Esophagus squamous epithelium (tissue), 4 donors: ENCODE measurements around the gene ADCY5.

ENCODE experiments used
- POLR2A ChIP-seq, 4 donors: fragments of 450-650 bp; IDR thresholded peaks; one replicate each; pipeline ENCODE4 v1.6.1; 2017; ENCODE audit warnings: antibody characterized with exemption in 4 of 4, mild to moderate bottlenecking in 4 of 4, moderate library complexity in 3 of 4
- TF ChIP-seq, protein P1 (sequence below), 6 experiments: fragments of 450-650 bp in 4 of 6; fragments of 200-600 bp in 2 of 6; sonication (generic) in 2 of 6; IDR thresholded peaks; one replicate each; pipeline ENCODE4 v1.5.1; 2016 to 2019; ENCODE audit warnings: antibody characterized with exemption in 6 of 6, mild to moderate bottlenecking in 4 of 6, moderate library complexity in 4 of 6

DNA sequence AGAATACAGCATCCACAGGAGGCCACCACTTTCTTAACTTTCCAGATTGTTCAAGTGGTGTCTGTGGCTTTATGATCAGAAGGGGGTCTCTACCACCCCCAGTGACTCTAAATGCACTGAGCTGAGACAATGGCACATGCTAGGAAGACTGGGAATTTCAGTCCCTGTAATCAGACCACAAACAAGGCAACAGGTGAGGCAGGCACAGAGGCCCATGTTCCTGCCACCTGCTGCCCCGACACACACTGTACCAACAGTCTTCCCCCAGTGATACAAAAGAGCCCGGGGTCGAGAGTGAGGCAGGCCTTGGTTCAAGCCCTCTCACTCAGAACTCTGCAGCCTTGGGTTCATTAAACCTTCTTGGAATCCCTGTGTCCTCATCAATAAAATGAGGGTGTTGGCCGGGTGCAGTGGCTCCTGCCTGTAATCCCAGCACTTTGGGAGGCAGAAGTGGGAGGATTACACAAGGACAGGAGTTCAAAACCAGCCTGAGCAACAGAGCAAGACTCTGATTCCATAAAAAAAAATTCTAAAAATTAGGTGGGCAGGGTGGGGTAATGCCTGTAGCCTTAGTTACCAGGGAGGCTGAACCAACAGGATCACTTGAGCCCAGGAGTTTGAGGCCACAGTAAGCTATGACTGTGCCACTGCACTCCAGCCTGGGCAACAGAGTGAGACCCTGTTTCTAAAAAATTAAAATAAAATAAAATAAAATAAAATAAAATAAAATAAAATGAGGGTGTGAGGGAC lies 55.8 kb downstream of the ADCY5 start:
- TF ChIP-seq, protein P1, sequence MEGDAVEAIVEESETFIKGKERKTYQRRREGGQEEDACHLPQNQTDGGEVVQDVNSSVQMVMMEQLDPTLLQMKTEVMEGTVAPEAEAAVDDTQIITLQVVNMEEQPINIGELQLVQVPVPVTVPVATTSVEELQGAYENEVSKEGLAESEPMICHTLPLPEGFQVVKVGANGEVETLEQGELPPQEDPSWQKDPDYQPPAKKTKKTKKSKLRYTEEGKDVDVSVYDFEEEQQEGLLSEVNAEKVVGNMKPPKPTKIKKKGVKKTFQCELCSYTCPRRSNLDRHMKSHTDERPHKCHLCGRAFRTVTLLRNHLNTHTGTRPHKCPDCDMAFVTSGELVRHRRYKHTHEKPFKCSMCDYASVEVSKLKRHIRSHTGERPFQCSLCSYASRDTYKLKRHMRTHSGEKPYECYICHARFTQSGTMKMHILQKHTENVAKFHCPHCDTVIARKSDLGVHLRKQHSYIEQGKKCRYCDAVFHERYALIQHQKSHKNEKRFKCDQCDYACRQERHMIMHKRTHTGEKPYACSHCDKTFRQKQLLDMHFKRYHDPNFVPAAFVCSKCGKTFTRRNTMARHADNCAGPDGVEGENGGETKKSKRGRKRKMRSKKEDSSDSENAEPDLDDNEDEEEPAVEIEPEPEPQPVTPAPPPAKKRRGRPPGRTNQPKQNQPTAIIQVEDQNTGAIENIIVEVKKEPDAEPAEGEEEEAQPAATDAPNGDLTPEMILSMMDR (IDR thresholded peaks at IDR 0.05): no peak
- TF ChIP-seq POLR2A (IDR thresholded peaks at IDR 0.05): no peak
